ENCODE data around the gene SOWAHD. TPM values are rescaled to one million over a fixed set of nuclear protein-coding genes. Genes with fewer than 3 reads are reported as not detected.
A peak's percentile ranks its signal among the peaks of the same experiment; 100 is the strongest.

SOWAHD gene
- total RNA-seq, 1 donor from 2014 or later = 0.33 TPM

GRCh38 chrX:119775517-119776238, 17.3 kb downstream of the SOWAHD start:
- intact Hi-C loops (cut with micrococcal nuclease) = no loop called here
- H3K4me3 ChIP-seq = no peak overlapping the region
- H3K36me3 ChIP-seq = no peaks in the 10 kb centered on the region
- TF ChIP-seq CTCF (IDR thresholded peaks at IDR 0.05; ENCODE audit: borderline replicate concordance) = no peak
- H3K27me3 ChIP-seq (ENCODE audit: low read depth) = no peaks in the 10 kb centered on the region
- no peak for DNase-seq
- H3K4me1 ChIP-seq = no peaks in the 10 kb centered on the region
- no peaks in the 10 kb centered on the region for H3K9me3 ChIP-seq (replicated peaks)
- H3K27ac ChIP-seq (replicated peaks) = no peak overlapping the region

GRCh38 chrX:119778829-119779228, 20.4 kb downstream of the SOWAHD start:
- H3K9me3 ChIP-seq (replicated peaks) = no peaks in the 10 kb centered on the region
- no peak for DNase-seq
- no peak overlapping the region for H3K27ac ChIP-seq (replicated peaks)
- no peaks in the 10 kb centered on the region for H3K4me1 ChIP-seq
- no peak overlapping the region for H3K4me3 ChIP-seq
- intact Hi-C loops (cut with micrococcal nuclease) = no loop called here
- no peak for TF ChIP-seq CTCF (IDR thresholded peaks at IDR 0.05; ENCODE audit: borderline replicate concordance)
- no peaks in the 10 kb centered on the region for H3K36me3 ChIP-seq
- H3K27me3 ChIP-seq (ENCODE audit: low read depth) = no peaks in the 10 kb centered on the region

- no peak for TF ChIP-seq CTCF (IDR thresholded peaks at IDR 0.05; ENCODE audit: borderline replicate concordance)
- Histone ChIP-seq H3K9me3 (replicated peaks) (no peaks in the 10 kb centered on the region), H3K36me3 (peaks cover 16% of the 10 kb centered on the region), H3K27me3 (ENCODE audit: low read depth) (no peaks in the 10 kb centered on the region), H3K4me3 (no peak overlapping the region), H3K4me1 (peaks cover 14% of the 10 kb centered on the region), H3K27ac (replicated peaks) (no peak overlapping the region)
- DNase-seq = no peak
- intact Hi-C loops (cut with micrococcal nuclease) = no loop called here
Observed at GRCh38 chrX:119783026-119783425, 24.6 kb downstream of the SOWAHD start.

- TF ChIP-seq CTCF (IDR thresholded peaks at IDR 0.05; ENCODE audit: borderline replicate concordance) = peak; percentile 44
- Histone ChIP-seq H3K27me3 (ENCODE audit: low read depth) (no peaks in the 10 kb centered on the region), H3K36me3 (peaks cover 28% of the 10 kb centered on the region), H3K9me3 (replicated peaks) (no peaks in the 10 kb centered on the region), H3K27ac (replicated peaks) (no peak overlapping the region), H3K4me3 (no peak overlapping the region), H3K4me1 (peaks cover 33% of the 10 kb centered on the region)
- no peak for DNase-seq
- intact Hi-C loops (cut with micrococcal nuclease) = no loop called here
Observed at GRCh38 chrX:119784747-119785446, 26.5 kb downstream of the SOWAHD start.

- Histone ChIP-seq H3K36me3 (peaks cover 14% of the 10 kb centered on the region), H3K27me3 (ENCODE audit: low read depth) (no peaks in the 10 kb centered on the region), H3K9me3 (replicated peaks) (no peaks in the 10 kb centered on the region), H3K27ac (replicated peaks) (peak overlapping the region; percentile 98), H3K4me1 (peaks cover 51% of the 10 kb centered on the region), H3K4me3 (peak overlapping the region; percentile 70)
- no peak for TF ChIP-seq CTCF (IDR thresholded peaks at IDR 0.05; ENCODE audit: borderline replicate concordance)
- no peak for DNase-seq
- intact Hi-C loops (cut with micrococcal nuclease) = no loop called here
Observed at GRCh38 chrX:119790977-119791436, 32.6 kb downstream of the SOWAHD start.
